Measurements from ENCODE around the gene GALNT10.

GRCh38 chr5:154296525-154297159 lies 106.1 kb downstream of the GALNT10 start:
- TF ChIP-seq EZH2 (IDR thresholded peaks at IDR 0.05; ENCODE audit: low read length, missing control alignments) (no peak), CTCF (conservative IDR thresholded peaks at IDR 0.05 in 1 of 2, IDR thresholded peaks at IDR 0.05 in 1 of 2; ENCODE audit: low read depth in 1 of 2, low read length in 2 of 2) (no peak)

All from fibroblast of lung (primary cell).